Measurements from ENCODE around the gene CAPRIN1. TPM values are rescaled to one million over a fixed set of nuclear protein-coding genes. Genes with fewer than 3 reads are reported as not detected.

CAPRIN1 gene, protein sequence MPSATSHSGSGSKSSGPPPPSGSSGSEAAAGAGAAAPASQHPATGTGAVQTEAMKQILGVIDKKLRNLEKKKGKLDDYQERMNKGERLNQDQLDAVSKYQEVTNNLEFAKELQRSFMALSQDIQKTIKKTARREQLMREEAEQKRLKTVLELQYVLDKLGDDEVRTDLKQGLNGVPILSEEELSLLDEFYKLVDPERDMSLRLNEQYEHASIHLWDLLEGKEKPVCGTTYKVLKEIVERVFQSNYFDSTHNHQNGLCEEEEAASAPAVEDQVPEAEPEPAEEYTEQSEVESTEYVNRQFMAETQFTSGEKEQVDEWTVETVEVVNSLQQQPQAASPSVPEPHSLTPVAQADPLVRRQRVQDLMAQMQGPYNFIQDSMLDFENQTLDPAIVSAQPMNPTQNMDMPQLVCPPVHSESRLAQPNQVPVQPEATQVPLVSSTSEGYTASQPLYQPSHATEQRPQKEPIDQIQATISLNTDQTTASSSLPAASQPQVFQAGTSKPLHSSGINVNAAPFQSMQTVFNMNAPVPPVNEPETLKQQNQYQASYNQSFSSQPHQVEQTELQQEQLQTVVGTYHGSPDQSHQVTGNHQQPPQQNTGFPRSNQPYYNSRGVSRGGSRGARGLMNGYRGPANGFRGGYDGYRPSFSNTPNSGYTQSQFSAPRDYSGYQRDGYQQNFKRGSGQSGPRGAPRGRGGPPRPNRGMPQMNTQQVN
- 100 to 1,000 TPM; 235 to 287 (median 262) TPM for polyA plus RNA-seq (ENCODE audit: insufficient read length in 4 of 4)

DNA sequence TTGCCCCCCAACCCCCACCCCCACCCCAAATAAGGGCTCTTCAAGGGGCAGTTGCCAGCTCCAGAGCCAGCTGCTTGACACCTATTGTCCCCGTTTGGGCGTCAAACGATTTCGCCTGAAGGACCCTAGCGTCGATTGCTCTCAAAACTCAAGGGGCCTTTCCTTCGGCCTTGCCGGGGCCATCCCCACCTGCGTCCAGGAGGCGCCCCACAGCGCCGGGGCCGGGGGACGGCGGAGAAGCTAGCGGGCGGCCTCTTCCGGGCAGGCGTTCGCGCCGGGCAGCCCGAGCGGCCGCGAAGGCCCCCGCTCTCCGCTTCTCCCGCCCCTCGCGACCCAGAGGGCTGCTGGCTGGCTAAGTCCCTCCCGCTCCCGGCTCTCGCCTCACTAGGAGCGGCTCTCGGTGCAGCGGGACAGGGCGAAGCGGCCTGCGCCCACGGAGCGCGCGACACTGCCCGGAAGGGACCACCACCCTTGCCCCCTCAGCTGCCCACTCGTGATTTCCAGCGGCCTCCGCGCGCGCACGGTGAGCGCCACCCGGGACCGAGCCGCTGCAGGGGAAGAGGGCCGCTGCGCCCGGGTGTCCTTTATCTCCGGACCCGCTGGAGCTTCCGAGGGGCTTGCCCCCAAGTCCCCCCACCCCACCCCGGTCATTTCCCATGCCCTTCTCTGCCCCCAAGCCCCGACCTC lies at the start of gene CAPRIN1:
Gene CAPRIN1, plus strand, starts transcription at position 383 of the 687 bp plus-strand sequence. CDS start 690 bp downstream, outside the sequence.
- DNase-seq (ENCODE audit: low read depth in 4 of 4, low spot score in 2 of 4) = peak; percentile 81 to 86 (median 84)

GRCh38 chr11:34002420-34002819 lies 49.1 kb upstream of the CAPRIN1 start:
- no peak for DNase-seq (ENCODE audit: low read depth in 4 of 4, low spot score in 2 of 4)

DNA sequence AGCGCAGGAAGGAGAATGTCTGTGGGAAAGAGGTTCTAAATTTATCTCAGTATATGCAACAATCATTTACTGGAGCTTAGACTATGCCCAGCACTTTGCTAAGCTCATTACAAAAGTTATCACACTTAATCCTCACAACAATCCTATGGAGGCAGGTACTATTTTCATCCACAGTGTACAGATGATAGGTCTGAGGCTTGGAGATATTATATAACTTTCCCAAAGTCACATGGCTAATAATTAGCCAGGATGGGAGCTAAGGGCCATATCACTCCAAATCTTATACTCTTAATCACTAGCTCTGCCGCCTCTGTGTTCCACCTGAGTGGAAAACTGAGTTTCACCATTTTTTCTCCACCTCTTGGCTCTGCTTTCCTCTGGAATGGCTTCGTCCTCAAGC lies 47.3 kb upstream of the CAPRIN1 start:
- DNase-seq (ENCODE audit: low read depth in 4 of 4, low spot score in 2 of 4) = no peak

GRCh38 chr11:34006876-34007275 lies 44.7 kb upstream of the CAPRIN1 start:
- DNase-seq (ENCODE audit: low read depth in 4 of 4, low spot score in 2 of 4) = no peak

DNA sequence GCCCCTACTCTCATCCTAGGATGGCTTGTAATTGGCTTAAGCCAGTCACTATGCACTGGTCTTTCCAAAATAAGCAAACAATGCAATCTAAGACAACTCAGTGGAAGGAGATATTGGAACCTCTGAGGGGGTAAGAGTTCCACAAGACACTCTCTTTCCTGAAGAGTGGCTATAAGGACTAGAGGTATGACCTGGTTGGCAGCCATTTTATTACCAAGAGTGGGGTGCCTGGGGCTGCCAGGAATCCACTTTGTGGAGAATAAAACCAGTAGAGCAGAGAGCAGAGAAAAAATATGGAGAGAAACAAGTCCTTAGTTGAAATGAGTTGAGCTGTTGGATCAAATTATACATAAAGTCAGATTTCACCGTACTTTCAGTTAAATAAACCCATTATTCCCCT lies 38.8 kb upstream of the CAPRIN1 start:
- no peak for DNase-seq (ENCODE audit: low read depth in 4 of 4, low spot score in 2 of 4)

- DNase-seq (ENCODE audit: low read depth in 4 of 4, low spot score in 2 of 4) = no peak
Measured at GRCh38 chr11:34013898-34014571, 37.5 kb upstream of the CAPRIN1 start.

GRCh38 chr11:34021977-34022735 lies 29.4 kb upstream of the CAPRIN1 start:
- DNase-seq (ENCODE audit: low read depth in 4 of 4, low spot score in 2 of 4) = no peak

DNA sequence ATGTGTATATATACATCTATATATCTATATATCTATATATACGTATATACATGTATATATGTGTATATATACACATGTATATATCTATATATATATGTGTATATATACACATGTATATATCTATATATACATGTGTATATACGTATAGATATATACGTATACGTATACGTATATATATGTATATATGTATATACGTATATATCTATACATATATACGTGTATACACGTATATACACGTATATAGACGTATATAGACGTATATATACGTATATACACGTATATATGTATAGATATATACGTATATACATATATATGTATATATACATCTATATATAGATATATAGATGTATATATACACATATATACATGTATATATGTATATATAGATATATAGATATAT lies 25.1 kb upstream of the CAPRIN1 start:
- no peak for DNase-seq (ENCODE audit: low read depth in 4 of 4, low spot score in 2 of 4)

- no peak for DNase-seq (ENCODE audit: low read depth in 4 of 4, low spot score in 2 of 4)
Measured at GRCh38 chr11:34027516-34028408, 23.8 kb upstream of the CAPRIN1 start.

DNA sequence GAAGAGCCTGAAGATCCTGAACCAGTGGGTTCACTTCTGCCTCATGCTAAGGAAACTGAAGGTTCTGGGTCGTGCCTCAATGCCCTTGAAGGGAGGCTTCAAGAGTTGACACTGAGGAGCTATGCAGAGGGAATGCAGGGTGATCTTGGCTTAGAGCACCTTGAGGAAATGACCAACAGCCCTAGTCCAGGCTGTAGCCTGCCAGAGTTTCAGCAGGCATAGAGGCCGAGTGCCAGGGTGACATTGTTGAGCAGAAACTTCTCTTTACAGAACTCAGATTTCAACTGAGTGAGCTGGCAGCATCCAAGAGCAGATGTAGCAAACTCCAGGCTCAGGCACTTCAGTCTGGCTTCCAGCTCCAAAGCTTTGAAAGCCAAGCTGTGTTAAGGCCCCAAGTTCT lies 23.1 kb upstream of the CAPRIN1 start:
- DNase-seq (ENCODE audit: low read depth in 4 of 4, low spot score in 2 of 4) = no peak

GRCh38 chr11:34029176-34029575 lies 22.4 kb upstream of the CAPRIN1 start:
- DNase-seq (ENCODE audit: low read depth in 4 of 4, low spot score in 2 of 4) = no peak

DNA sequence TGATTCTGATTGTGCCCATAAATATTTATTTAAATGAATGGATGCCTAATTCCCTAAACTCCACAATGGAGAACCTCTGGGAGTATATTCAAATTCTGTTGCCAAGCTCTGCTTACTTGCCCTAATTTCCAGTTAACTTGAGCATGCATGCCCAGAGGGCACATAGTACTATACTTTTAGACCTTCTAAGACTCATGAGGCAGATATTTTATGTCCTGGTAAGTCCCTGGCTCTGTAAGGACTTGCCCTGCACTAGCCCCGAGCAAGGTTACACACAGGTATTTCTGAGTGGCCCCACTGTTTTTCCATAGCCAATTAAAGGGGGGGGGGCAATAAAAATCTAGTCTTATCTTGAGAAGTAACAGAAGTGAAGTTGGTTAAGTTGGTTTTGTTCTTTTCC lies 21.1 kb upstream of the CAPRIN1 start:
- DNase-seq (ENCODE audit: low read depth in 4 of 4, low spot score in 2 of 4) = no peak

GRCh38 chr11:34033399-34033798 lies 18.1 kb upstream of the CAPRIN1 start:
- no peak for DNase-seq (ENCODE audit: low read depth in 4 of 4, low spot score in 2 of 4)

GRCh38 chr11:34034053-34034452 lies 17.5 kb upstream of the CAPRIN1 start:
- DNase-seq (ENCODE audit: low read depth in 4 of 4, low spot score in 2 of 4) = no peak

GRCh38 chr11:34036456-34036855 lies 15.1 kb upstream of the CAPRIN1 start:
- no peak for DNase-seq (ENCODE audit: low read depth in 4 of 4, low spot score in 2 of 4)

DNA sequence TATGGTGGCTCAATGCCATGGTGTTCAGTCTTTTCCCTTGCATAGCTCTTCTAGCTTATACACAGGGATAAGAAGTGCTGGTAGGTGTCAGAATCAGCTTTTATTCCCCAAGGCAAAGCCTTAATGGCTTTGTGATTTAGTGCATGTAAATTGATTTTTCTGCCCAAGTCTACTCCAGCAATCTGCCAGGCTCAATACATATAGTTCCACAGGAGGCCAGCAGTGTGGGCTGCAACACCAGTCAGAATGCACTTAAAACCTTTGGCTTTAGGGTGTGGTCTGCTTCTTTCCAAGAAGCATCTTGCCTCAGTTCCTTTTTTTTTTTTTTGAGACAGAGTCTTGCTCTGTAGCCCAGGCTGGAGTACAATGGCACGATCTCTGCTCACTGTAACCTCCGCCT lies 14.5 kb upstream of the CAPRIN1 start:
- no peak for DNase-seq (ENCODE audit: low read depth in 4 of 4, low spot score in 2 of 4)

DNA sequence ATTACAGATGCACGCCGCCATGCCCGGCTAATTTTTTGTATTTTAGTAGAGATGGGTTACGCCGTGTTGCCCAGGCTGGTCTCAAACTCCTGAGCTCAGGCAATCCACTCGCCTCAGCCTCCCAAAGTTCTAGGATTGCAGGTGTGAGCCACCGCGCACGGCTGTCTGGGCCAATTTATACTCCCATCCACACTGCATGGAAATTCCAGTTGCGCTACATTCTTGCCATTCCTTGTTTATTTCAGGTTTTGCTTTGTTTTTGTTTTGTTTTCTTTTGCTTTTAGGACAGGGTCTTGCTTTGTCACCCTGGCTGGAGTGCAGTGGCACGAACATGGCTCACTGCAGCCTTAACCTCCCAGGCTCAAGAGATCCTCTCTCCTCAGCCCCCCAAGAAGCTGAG lies 11.0 kb upstream of the CAPRIN1 start:
- DNase-seq (ENCODE audit: low read depth in 4 of 4, low spot score in 2 of 4) = no peak

- DNase-seq (ENCODE audit: low read depth in 4 of 4, low spot score in 2 of 4) = no peak
Measured at GRCh38 chr11:34044664-34045485, 6.7 kb upstream of the CAPRIN1 start.
